Cortex of kidney (tissue), 1 donor: ENCODE measurements around the gene MAGI3.
"Not testable (repeated sequence)": the region's sequence is repeated elsewhere in the genome, so short reads cannot be mapped to it uniquely, and the experiment has no call there.

ENCODE experiments used
- DNase-seq: peaks from one replicate; lab custom pipeline; 2025; lab: John Stamatoyannopoulos, UW

The MAGI3 gene

DNA sequence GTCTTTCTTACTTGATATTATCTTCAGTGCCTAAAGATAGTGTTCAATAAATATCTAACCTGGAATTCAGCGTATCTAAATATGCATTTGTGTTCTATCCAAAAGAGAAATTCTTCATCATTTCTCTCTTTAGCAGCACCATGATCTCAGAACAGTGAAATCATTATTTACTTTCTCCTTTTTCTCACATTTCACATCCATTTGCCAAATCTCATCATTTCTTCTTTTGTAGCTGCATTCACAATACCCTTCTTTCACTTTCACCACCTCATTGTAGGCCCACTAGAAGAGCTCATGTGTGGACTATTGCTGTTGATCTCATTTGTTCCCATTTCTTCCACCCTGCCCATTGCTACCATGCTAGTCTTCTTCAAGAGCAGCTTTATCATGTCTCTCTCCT is 191.0 kb downstream of the MAGI3 start:
- DNase-seq, result no peak

DNA sequence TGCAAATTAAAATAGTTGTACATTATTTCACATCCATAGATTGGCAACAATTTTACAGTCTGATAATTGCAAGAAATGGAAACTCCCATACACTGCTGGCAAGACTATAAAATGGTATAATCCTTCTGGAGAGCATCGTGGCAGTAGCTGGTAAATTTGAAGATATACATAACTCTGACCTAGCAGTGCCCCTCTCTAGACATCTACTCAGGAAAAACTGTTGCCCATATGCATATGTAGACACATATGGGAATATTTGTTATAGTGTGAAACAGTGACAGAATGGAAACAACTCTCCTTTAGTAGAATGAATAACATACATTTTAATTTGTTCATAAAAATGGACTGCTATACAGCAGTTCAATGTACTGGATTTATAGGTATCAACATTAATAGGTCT is 191.8 kb downstream of the MAGI3 start:
- no peak for DNase-seq

- no peak for DNase-seq
Observed at GRCh38 chr1:113587475-113587874, 197.2 kb downstream of the MAGI3 start.

- DNase-seq, result no peak
Observed at GRCh38 chr1:113592230-113592629, 201.9 kb downstream of the MAGI3 start.

DNA sequence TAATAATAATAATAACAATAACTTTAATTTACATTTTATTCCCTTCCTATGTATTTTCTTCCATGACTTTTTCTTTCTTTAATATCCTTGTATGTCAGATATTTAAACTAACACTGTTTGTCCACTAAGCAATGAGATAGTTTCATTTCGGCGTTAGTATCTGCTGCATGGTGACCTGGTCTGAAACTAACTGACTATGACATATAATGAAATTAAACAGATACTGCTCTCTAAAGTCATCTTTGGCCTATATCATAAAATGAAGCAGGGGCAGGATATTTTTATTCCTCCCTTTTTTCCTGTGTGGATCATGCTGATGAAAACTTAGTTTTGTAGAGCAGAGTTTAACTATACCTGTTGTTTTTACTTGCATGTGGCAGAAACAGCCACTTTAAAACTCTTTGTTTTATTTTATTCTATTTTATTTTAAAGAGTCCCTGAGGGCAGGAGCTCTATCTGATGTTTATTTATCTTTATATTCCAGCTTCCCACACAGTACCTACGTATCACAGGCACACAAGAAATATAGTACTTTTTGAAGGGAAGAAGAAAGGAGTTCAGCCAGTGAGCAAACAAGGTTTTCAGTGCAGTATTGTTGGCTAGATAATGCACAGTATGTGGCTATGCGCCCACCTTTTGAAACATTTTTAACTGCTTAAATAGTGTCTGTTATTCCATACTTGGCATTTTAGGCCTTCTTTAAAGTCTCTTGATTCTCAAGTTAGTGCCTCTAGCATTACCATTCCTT is 203.4 kb downstream of the MAGI3 start:
- no peak for DNase-seq

GRCh38 chr1:113604466-113604865 is 214.2 kb downstream of the MAGI3 start:
- not testable (repeated sequence) for DNase-seq

DNA sequence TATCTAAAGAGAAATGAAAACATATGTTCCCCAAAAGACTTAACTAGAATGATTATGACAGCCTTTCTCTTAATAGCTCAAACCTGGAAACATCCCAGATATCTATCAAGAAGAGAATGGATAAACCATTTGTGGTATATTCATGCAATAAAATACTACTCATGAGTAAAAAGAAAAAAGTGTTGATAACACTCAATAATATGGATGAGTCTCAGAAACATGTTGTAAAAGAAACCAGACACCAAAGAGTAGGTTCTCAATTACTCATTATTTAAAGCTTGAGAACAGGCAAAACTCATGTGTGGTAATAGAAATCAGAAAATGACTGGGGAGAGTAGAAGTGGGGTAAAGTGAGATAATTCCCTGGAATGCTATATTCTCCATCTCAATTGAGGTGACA is 214.8 kb downstream of the MAGI3 start:
- DNase-seq, result no peak

- no peak for DNase-seq
Observed at GRCh38 chr1:113608399-113608798, 218.1 kb downstream of the MAGI3 start.

- no peak for DNase-seq
Observed at GRCh38 chr1:113610372-113610771, 220.1 kb downstream of the MAGI3 start.

DNA sequence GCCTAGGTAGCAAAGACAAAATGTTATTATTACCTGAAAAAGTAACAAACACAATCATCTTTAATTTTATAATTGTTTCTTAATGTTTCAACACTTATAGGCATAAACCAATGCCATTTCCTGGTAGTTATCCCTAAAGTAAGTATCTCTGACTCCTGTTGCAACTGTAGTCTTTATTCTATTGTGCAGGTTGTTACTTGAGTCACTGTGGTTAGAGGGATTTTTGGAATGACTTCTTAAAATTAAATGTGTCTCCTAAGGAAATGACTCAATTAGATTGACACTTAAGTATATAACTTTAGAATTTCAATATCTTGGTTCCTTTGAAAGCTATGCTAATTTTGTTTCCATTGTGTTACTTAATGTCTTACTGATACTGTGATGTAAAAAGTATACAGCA is 225.1 kb downstream of the MAGI3 start:
- no peak for DNase-seq

GRCh38 chr1:113616156-113616555 is 225.8 kb downstream of the MAGI3 start:
- DNase-seq, result no peak

DNA sequence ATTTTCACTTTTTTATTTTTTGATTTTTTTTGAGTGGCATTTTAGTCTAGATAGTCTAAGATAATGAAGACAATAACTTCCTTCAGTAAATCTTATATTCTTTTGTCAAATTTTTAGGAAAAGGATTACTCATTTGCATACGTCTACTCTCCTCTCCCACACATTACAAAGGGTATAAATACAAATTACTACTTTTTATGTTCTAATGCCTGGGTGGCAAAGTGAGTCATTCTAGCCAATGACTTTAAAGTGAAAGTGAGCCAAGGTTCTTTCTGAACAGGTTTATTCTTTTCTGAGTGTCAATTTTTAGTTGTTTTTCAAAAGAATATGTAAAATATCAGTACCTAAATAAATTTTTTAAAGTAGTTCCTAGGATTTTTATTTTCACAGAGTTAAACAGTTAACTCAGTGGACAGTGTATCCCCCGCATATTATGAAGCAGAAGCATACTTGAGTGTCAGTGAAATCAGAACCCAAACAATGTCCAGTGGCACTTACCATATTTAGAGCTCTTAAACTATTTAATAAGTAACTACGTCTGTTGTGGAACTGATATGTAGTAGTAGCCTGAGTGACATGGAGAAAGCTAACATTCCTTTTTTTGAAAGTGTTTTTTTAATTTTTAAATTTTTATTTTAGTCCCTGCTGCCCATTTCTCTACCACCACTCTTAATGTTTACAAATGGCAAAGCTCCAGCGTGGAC is 227.3 kb downstream of the MAGI3 start:
- no peak for DNase-seq

- no peak for DNase-seq
Observed at GRCh38 chr1:113628997-113629396, 238.7 kb downstream of the MAGI3 start.

GRCh38 chr1:113630340-113631327 is 240.3 kb downstream of the MAGI3 start:
- DNase-seq, result no peak

GRCh38 chr1:113641396-113641795 is 251.1 kb downstream of the MAGI3 start:
- no peak for DNase-seq

- DNase-seq, result no peak
Observed at GRCh38 chr1:113647164-113647563, 256.8 kb downstream of the MAGI3 start.

GRCh38 chr1:113648478-113648877 is 258.2 kb downstream of the MAGI3 start:
- no peak for DNase-seq

DNA sequence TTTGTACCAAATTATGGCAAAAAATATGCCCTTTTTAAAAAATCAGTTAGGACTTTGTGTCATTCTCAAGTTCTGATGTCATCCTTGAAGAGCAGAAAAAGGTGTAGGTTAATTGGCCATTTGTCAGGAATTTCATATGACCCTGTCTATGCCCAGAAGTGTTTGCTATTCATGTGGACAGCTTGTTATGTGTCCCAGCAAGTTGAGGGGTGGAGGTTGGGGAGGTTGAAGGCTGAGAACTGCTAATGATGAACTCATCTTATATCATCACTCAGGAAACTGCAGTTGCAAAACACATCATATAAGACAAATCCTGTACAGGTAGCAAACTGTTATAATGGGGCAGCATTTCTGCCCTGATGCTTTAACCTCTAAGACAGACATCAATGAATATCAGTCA is 262.5 kb downstream of the MAGI3 start:
- DNase-seq, result no peak

DNA sequence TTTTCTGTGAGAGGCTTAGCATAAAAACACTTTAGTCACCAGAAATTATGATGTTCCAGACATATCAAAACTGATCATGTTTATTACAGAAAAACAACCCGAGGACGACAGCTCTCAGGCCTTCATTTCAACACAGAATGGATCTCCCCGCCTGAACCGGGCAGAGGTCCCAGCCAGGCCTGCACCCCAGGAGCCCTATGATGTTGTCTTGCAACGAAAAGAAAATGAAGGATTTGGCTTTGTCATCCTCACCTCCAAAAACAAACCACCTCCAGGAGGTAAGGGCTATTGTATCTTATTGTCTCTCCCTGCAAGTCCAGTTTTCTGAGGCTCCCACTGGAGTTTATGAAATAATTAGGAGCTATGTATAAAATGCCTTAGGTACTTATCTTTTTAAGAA is 263.4 kb downstream of the MAGI3 start:
- no peak for DNase-seq

- DNase-seq, result no peak
Observed at GRCh38 chr1:113654883-113655282, 264.6 kb downstream of the MAGI3 start.

- no peak for DNase-seq
Observed at GRCh38 chr1:113657126-113657525, 266.8 kb downstream of the MAGI3 start.

GRCh38 chr1:113657556-113658063 is 267.3 kb downstream of the MAGI3 start:
- DNase-seq, result no peak
